GM21515 (cell line): ENCODE measurements around the gene HOMEZ.
"Not testable (repeated sequence)": the region's sequence is repeated elsewhere in the genome, so short reads cannot be mapped to it uniquely, and the experiment has no call there.

Experiments used
- ATAC-seq: cut with Tn5 transposase; IDR thresholded peaks from one replicate; pipeline ENCODE4 v1.9.1; 2021; ENCODE audit not compliant: unreplicated experiment

The HOMEZ gene

DNA sequence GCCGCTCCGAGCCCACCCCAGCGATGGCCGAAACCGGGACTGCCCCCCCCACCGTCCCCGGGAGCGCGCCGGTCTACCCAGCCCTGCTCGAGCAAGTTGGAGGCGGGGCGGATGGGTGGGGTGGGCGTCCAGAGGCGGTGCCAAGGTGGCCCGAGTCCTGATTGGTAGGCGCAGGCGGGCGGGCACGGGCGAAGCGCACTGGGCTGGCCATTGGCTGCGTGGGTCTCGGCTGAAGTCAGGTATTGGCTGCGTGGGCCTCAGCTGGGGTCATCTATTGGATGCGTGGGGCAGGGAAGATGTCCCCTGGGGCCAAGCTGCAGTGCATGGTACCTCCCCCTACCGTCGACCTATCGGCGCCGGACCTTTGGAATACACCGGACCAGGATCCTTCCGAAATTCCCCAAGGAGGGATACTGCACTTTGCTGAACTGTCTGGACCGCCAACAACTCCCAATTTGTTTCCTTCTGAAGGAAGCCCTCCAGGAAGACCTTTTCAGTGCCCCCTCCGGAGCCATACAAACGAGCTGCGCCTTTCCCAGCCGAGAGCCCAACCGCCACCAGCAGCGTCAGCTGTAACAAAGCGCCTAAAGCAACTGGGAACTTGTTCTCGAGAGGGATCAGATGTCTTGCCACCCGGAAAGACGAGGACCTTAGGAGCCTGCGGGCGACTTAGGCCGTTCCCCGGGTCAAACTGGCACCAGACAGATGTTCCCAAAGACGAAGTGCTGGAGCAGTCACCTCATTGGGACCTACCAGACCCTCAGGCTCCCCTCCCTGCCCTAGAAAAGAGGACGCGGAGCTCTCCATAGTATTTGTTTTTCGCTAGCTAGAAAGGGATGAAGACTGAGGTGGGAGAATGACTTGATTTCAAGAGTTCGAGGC, at the start of gene HOMEZ:
Gene HOMEZ, minus strand, starts transcription at position 113 of the 882 bp plus-strand sequence. CDS start 180 bp downstream, outside the sequence.
- ATAC-seq = peak; percentile 95

DNA sequence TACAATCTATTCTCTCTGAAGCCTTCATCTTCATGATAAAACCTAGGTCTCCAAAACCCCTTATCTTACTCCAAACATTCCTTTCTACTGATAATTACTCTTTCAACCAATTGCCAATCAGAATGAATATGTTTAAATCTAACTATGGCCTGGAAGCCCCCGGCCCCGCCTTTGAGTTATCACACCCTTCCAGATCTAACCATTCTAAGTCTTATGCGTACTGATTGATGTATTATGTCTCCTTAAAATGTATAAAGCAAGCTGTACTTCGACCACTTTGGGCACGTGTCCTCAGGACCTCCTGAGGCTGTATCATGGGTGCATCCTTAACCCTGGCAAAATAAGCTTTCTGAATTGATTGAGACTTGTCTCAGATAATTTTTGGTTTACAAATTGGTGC, 49.7 kb upstream of the HOMEZ start:
- no peak for ATAC-seq

- ATAC-seq = no peak
Measured at GRCh38 chr14:23327947-23328744, 42.2 kb upstream of the HOMEZ start.

DNA sequence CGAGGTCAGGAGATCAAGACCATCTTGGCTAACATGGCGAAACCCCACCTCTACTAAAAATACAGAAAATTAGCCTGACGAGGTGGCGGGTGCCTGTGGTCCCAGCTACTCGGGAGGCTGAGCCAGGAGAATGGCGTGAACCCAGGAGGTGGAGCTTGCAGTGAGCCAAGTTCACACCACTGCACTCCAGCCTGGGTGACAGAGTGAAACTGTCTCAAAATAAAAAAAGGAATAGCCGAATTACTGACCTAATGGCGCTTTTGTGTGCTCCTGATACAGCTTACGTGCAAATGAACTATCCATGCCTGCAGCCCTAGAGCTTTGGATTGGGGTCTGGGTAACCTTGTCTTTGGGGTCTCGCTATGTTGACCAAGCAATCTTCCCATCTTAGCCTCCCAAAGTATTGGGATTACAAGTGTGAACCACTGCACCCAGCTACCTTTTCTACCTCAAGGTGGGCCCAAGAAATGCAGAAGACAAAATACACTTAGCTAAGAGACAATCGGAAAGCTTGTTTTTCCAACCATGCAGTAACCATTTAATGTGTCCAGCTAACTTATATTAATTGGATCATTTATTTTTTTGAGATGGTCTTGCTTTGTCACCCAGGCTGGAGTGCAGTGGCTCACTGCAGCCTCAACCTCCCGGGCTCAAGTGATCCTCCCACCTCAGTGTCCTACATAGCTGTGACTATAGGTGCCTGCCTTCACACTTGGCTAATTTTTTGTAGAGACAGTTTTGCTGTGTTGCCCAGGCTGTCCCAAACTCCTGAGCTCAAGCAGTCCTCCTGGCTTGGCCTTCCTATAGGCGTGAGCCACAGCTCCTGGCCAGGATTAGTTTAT, 40.8 kb upstream of the HOMEZ start:
- ATAC-seq = no peak

GRCh38 chr14:23325746-23326145, 39.8 kb upstream of the HOMEZ start:
- not testable (repeated sequence) for ATAC-seq

DNA sequence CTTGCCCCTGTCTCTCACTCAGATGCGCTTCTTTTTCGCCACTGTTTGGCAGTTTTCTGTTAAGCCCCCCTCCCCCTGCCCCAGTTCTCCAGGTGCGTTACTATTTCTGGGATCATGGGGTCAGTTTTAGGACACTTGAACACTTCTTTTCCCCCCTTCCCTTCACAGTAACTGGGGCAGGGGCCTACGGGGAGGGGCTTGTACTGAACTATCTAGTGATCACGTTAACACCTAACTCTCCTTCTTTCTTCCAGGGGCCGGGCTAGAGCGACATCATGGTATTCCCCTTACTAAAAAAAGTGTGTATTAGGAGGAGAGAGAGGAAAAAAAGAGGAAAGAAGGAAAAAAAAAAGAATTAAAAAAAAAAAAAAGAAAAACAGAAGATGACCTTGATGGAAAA, 39.1 kb upstream of the HOMEZ start:
- no peak for ATAC-seq

GRCh38 chr14:23324455-23324846, 38.5 kb upstream of the HOMEZ start:
- ATAC-seq = no peak

GRCh38 chr14:23323838-23324454, 38.0 kb upstream of the HOMEZ start:
- no peak for ATAC-seq

- no peak for ATAC-seq
Measured at GRCh38 chr14:23322568-23323517, 36.9 kb upstream of the HOMEZ start.

GRCh38 chr14:23321572-23322547, 35.9 kb upstream of the HOMEZ start:
- peak; percentile 8 for ATAC-seq

GRCh38 chr14:23320584-23321571, 34.9 kb upstream of the HOMEZ start, which contains the start of gene PABPN1:
Gene PABPN1 (plus strand): TSS chr14:23321457. CDS start chr14:23321470, 13 bp downstream.
- peak; percentile 88 for ATAC-seq

GRCh38 chr14:23319746-23320583, 34.0 kb upstream of the HOMEZ start:
- no peak for ATAC-seq

DNA sequence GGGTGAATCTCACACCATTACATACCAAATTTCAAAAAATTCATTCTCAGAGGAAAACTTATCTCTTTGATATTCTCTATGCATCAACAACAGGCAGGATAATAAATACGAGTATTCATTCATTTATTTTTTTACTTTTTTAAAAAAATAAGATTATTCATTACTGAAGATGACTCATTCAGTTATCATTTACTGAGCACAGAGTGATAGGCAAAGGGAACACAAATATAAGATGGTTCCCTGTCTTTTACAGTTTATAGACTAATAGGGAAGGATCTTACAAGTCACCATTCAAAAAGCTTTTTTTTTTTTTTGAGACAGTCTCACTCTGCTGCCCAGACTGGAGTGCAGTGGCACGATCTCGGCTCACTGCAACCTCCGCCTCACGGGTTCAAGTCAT, 30.4 kb upstream of the HOMEZ start:
- no peak for ATAC-seq

GRCh38 chr14:23310546-23310945, 24.6 kb upstream of the HOMEZ start:
- no peak for ATAC-seq

DNA sequence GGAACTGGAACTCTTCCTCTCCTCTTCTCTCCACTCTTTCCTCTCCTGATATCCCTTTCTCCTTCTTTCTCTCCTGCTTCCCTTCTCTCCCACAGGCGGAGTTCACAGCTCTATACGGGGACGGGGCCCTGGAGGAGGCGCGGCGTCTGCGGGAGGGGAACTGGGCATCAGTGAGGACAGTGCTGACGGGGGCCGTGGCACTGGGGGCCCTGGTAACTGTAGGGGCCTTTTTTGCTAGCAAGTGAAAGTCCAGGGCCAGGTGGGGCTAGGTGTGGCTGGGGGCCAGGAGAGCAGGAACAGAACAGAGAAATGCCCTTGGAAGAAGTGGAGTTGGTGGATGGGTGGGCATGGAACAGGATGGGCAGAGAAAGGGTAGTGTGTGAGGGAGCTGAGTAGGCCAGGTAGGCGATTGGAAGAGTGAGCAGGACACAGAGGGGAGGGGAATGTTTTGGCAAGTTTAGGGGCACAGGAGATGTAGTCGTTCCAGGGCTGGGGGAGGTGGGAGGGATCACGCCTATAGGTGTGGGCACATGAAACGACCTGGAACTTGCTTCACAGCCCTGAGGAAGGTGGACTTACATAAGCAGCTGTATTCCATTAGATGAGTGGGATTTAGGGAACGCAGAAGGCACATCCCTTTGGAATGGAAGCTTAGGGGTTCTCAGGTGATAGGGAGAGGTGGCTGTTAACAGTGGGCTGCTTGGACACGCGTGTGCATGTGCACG, 23.0 kb upstream of the HOMEZ start:
- no peak for ATAC-seq
